Right lobe of liver (tissue), 4 donors: ENCODE data around the gene PRKAG2.

ENCODE experiments used
- CTCF ChIP-seq, 4 donors: fragments of 200-600 bp in 3 of 4; fragments of 450-650 bp in 1 of 4; IDR thresholded peaks; one replicate each; pipeline versions ENCODE4 v1.5.1 to v1.8.0; 2016 to 2022; ENCODE audit warnings: antibody characterized with exemption in 4 of 4, mild to moderate bottlenecking in 2 of 4
- POLR2A ChIP-seq: fragments of 450-650 bp; IDR thresholded peaks from one replicate; pipeline ENCODE4 v1.6.1; 2017; ENCODE audit warnings: antibody characterized with exemption, mild to moderate bottlenecking
- donor health status: DM: no; HTN: no; CAD: no.
- donor health status: DM: no; HTN: no; CAD: no.
- donor health status: DM: no; HTN: yes; CAD: no.

GRCh38 chr7:151704960-151705635, 171.8 kb downstream of the PRKAG2 start:
- TF ChIP-seq CTCF (IDR thresholded peaks at IDR 0.05) (no peak), POLR2A (no peak)
